Neural cell (in vitro differentiated cells): ENCODE results near the gene MEIS1. TPM values are rescaled to one million over a fixed set of nuclear protein-coding genes. Genes with fewer than 3 reads are reported as not detected.
A peak's percentile ranks its signal among the peaks of the same experiment; 100 is the strongest.

Experiments used
- H2AFZ ChIP-seq: fragments of 200-600, 300-800 bp; sonication (generic), shearing (Covaris generic); 2 replicates; pipeline ENCODE4 v1.6.0; 2014; ENCODE audit warnings: low read depth, mild to moderate bottlenecking, antibody characterized with exemption, low read length, moderate library complexity
- H3F3A ChIP-seq: fragments of 200-600 bp; shearing (Covaris generic); 2 replicates; pipeline ENCODE4 v1.6.1; 2016; ENCODE audit warnings: mild to moderate bottlenecking, moderate library complexity, mixed read lengths, antibody characterized with exemption, low read length; ENCODE audit not compliant: insufficient read depth, poor library complexity, severe bottlenecking
- H3K27ac ChIP-seq: fragments of 200-600, 300-800 bp; sonication (generic), shearing (Covaris generic); 2 replicates; pipeline ENCODE4 v1.5.1; 2014; ENCODE audit warnings: mild to moderate bottlenecking, low read length, moderate library complexity
- H3K27me3 ChIP-seq: fragments of 300-800, 200-600 bp; sonication (generic), shearing (Covaris generic); 2 replicates; pipeline ENCODE4 v1.6.0; 2014; ENCODE audit warnings: mild to moderate bottlenecking, low read depth, low read length, moderate library complexity; ENCODE audit not compliant: insufficient read depth
- H3K36me3 ChIP-seq: fragments of 300-800, 200-600 bp; sonication (generic), shearing (Covaris generic); 2 replicates; pipeline ENCODE4 v1.5.1; 2014; ENCODE audit warnings: mild to moderate bottlenecking, antibody characterized with exemption, low read length, moderate library complexity; ENCODE audit not compliant: insufficient read depth
- H3K4me2 ChIP-seq: fragments of 300-800, 200-600 bp; sonication (generic), shearing (Covaris generic); 2 replicates; pipeline ENCODE4 v1.6.0; 2014; ENCODE audit warnings: mild to moderate bottlenecking, low read length
- H3K4me3 ChIP-seq: fragments of 300-800, 200-600 bp; sonication (generic), shearing (Covaris generic); 2 replicates; pipeline ENCODE4 v1.5.1; 2014; ENCODE audit warnings: mild to moderate bottlenecking, low read length, moderate library complexity
- H3K79me2 ChIP-seq: fragments of 200-600 bp; shearing (Covaris generic); replicated peaks from 2 replicates; pipeline ENCODE4 v1.6.0; 2014; ENCODE audit warnings: mild to moderate bottlenecking, low read length, moderate library complexity; ENCODE audit not compliant: insufficient read depth
- H3K9ac ChIP-seq: fragments of 300-800, 200-600 bp; sonication (generic), shearing (Covaris generic); 2 replicates; pipeline ENCODE4 v1.6.1; 2016; ENCODE audit warnings: mild to moderate bottlenecking, low read length, mixed read lengths
- H3K9me2 ChIP-seq: fragments of 200-600 bp; shearing (Covaris generic); 2 replicates; pipeline ENCODE4 v1.6.1; 2016; ENCODE audit warnings: mild to moderate bottlenecking, low read length, mixed read lengths; ENCODE audit not compliant: insufficient read depth
- H3K9me3 ChIP-seq: fragments of 200-600, 300-800 bp; sonication (generic), shearing (Covaris generic); 2 replicates; pipeline ENCODE4 v1.6.1; 2016; ENCODE audit warnings: mild to moderate bottlenecking, mixed run types, low read length, moderate library complexity, mixed read lengths
- H4K20me1 ChIP-seq: fragments of 200-600 bp; shearing (Covaris generic); 2 replicates; pipeline ENCODE4 v1.6.1; 2016; ENCODE audit warnings: mild to moderate bottlenecking, mixed run types; ENCODE audit not compliant: insufficient read depth
- EP300 ChIP-seq: fragments of 450-650 bp; conservative IDR thresholded peaks from 2 replicates; pipeline ENCODE4 v1.6.1; 2014; ENCODE audit warnings: antibody characterized with exemption, mild to moderate bottlenecking, moderate library complexity; ENCODE audit not compliant: poor library complexity, severe bottlenecking
- EZH2 ChIP-seq: fragments of 200-600, 300-800 bp; shearing (Covaris generic), sonication (generic); IDR thresholded peaks from 2 replicates; pipeline ENCODE4 v1.6.1; 2014; ENCODE audit warnings: antibody characterized with exemption, low read length, borderline replicate concordance, mild to moderate bottlenecking; ENCODE audit not compliant: insufficient read depth, poor library complexity, severe bottlenecking
- MXI1 ChIP-seq: fragments of 450-650 bp; conservative IDR thresholded peaks from 2 replicates; pipeline ENCODE4 v1.6.1; 2014; ENCODE audit warnings: antibody characterized with exemption, mild to moderate bottlenecking; ENCODE audit not compliant: poor library complexity, severe bottlenecking
- POLR2AphosphoS5 ChIP-seq: IDR thresholded peaks from 2 replicates; pipeline ENCODE4 v1.6.1; 2012
- RAD21 ChIP-seq: fragments of 450-650 bp; conservative IDR thresholded peaks from 2 replicates; pipeline ENCODE4 v1.6.1; 2014; ENCODE audit warnings: antibody characterized with exemption, mild to moderate bottlenecking, moderate library complexity
- REST ChIP-seq: IDR thresholded peaks from 2 replicates; pipeline ENCODE4 v1.6.1; 2012; ENCODE audit warnings: borderline replicate concordance
- SMC3 ChIP-seq: fragments of 450-650 bp; conservative IDR thresholded peaks from 2 replicates; pipeline ENCODE4 v1.6.1; 2014; ENCODE audit warnings: antibody characterized with exemption, mild to moderate bottlenecking, moderate library complexity; ENCODE audit not compliant: poor library complexity
- TAF1 ChIP-seq: IDR thresholded peaks from 2 replicates; pipeline ENCODE4 v1.6.1; 2012; ENCODE audit warnings: low read depth
- polyA plus RNA-seq: library from polyadenylated mRNA; depleted of rRNA; stranded (reverse); fragments of >200 nt; gene quantifications from 2 replicates; pipeline ENCODE4 v1.2.3, GENCODE V29; 2014
- TF ChIP-seq, protein P1 (sequence below): fragments of 450-650 bp; IDR thresholded peaks from 2 replicates; pipeline ENCODE4 v1.5.1; 2014; ENCODE audit warnings: antibody characterized with exemption, mild to moderate bottlenecking, moderate library complexity; ENCODE audit not compliant: poor library complexity, severe bottlenecking

Gene MEIS1
- polyA plus RNA-seq, 1 donor from 2014 or later: 46.5 TPM

- Histone ChIP-seq H3K79me2 (no peaks in the 10 kb centered on the region), H3K9me2 (no peaks in the 10 kb centered on the region), H3K9ac (no peak overlapping the region), H3K27me3 (no peaks in the 10 kb centered on the region), H4K20me1 (no peaks in the 10 kb centered on the region), H2AFZ (no peak overlapping the region), H3K4me3 (no peak overlapping the region), H3K36me3 (no peaks in the 10 kb centered on the region), H3K4me2 (no peak overlapping the region), H3F3A (peaks cover 2% of the 10 kb centered on the region), H3K27ac (no peak overlapping the region), H3K9me3 (no peaks in the 10 kb centered on the region)
- TF ChIP-seq TAF1 (no peak), EZH2 (no peak), RAD21 (no peak)
These were observed 95.7 kb downstream of the MEIS1 start for GRCh38 chr2:66530651-66531050.

- Histone ChIP-seq H3K4me3 (no peak overlapping the region), H2AFZ (no peak overlapping the region), H3F3A (peaks cover 2% of the 10 kb centered on the region), H3K9ac (no peak overlapping the region), H3K9me3 (no peaks in the 10 kb centered on the region), H3K36me3 (no peaks in the 10 kb centered on the region), H3K27ac (peak overlapping the region; percentile 38), H3K79me2 (no peaks in the 10 kb centered on the region), H4K20me1 (no peaks in the 10 kb centered on the region), H3K4me2 (no peak overlapping the region), H3K9me2 (no peaks in the 10 kb centered on the region), H3K27me3 (no peaks in the 10 kb centered on the region)
- TF ChIP-seq TAF1 (no peak), EP300 (no peak), EZH2 (no peak), REST (no peak), RAD21 (no peak), POLR2AphosphoS5 (no peak), SMC3 (no peak), MXI1 (no peak)
- TF ChIP-seq, protein P1, sequence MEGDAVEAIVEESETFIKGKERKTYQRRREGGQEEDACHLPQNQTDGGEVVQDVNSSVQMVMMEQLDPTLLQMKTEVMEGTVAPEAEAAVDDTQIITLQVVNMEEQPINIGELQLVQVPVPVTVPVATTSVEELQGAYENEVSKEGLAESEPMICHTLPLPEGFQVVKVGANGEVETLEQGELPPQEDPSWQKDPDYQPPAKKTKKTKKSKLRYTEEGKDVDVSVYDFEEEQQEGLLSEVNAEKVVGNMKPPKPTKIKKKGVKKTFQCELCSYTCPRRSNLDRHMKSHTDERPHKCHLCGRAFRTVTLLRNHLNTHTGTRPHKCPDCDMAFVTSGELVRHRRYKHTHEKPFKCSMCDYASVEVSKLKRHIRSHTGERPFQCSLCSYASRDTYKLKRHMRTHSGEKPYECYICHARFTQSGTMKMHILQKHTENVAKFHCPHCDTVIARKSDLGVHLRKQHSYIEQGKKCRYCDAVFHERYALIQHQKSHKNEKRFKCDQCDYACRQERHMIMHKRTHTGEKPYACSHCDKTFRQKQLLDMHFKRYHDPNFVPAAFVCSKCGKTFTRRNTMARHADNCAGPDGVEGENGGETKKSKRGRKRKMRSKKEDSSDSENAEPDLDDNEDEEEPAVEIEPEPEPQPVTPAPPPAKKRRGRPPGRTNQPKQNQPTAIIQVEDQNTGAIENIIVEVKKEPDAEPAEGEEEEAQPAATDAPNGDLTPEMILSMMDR: no peak
These were observed 96.2 kb downstream of the MEIS1 start for GRCh38 chr2:66531155-66531554.

GRCh38 chr2:66531567-66531966 lies 96.6 kb downstream of the MEIS1 start:
- peaks cover 2% of the 10 kb centered on the region for H3F3A ChIP-seq
- H3K36me3 ChIP-seq: no peaks in the 10 kb centered on the region
- no peak overlapping the region for H3K4me2 ChIP-seq
- H3K9me3 ChIP-seq: no peaks in the 10 kb centered on the region
- H3K9ac ChIP-seq: no peak overlapping the region
- H3K79me2 ChIP-seq: no peaks in the 10 kb centered on the region
- H3K4me3 ChIP-seq: no peak overlapping the region
- TF ChIP-seq TAF1 (no peak), EP300 (no peak), REST (no peak), POLR2AphosphoS5 (no peak), RAD21 (no peak), EZH2 (no peak), SMC3 (no peak), MXI1 (no peak)
- TF ChIP-seq, protein P1: no peak
- no peaks in the 10 kb centered on the region for H4K20me1 ChIP-seq
- no peak overlapping the region for H2AFZ ChIP-seq
- H3K27ac ChIP-seq: peak overlapping the region; percentile 38
- H3K27me3 ChIP-seq: no peaks in the 10 kb centered on the region
- H3K9me2 ChIP-seq: no peaks in the 10 kb centered on the region
